ENCODE data around the gene SP7. TPM values are rescaled to one million over a fixed set of nuclear protein-coding genes. Genes with fewer than 3 reads are reported as not detected.

SP7 gene
- total RNA-seq, 1 donor from 2014 or later, result not detected

DNA sequence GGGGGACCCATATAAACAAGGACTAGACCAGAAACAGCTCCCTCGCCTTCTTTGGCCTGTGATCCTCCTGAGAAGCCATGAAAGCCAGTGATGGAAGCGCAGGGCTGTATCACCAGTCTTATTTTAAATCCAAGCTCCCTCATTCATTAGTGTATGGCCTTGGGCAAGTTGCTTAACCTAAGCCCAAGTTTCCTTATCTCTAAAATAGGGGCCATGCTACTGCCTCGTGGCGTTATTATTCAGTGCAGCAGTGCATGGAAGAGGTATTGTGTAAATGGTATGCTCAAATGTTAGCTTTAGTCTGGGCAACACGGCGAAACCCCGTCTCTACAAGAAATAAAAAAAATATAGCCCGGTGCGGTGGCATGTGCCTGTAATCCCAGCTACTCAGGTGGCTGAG is 58.2 kb downstream of the SP7 start:
- Histone ChIP-seq H3K4me1 (no peaks in the 10 kb centered on the region), H3K9me3 (replicated peaks) (no peaks in the 10 kb centered on the region), H3K36me3 (no peaks in the 10 kb centered on the region), H3K27me3 (ENCODE audit: low read depth) (no peaks in the 10 kb centered on the region), H3K4me3 (no peak overlapping the region), H3K27ac (replicated peaks) (no peak overlapping the region)
- intact Hi-C loops (cut with micrococcal nuclease), result no loop called here
- TF ChIP-seq, protein P1, sequence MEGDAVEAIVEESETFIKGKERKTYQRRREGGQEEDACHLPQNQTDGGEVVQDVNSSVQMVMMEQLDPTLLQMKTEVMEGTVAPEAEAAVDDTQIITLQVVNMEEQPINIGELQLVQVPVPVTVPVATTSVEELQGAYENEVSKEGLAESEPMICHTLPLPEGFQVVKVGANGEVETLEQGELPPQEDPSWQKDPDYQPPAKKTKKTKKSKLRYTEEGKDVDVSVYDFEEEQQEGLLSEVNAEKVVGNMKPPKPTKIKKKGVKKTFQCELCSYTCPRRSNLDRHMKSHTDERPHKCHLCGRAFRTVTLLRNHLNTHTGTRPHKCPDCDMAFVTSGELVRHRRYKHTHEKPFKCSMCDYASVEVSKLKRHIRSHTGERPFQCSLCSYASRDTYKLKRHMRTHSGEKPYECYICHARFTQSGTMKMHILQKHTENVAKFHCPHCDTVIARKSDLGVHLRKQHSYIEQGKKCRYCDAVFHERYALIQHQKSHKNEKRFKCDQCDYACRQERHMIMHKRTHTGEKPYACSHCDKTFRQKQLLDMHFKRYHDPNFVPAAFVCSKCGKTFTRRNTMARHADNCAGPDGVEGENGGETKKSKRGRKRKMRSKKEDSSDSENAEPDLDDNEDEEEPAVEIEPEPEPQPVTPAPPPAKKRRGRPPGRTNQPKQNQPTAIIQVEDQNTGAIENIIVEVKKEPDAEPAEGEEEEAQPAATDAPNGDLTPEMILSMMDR (IDR thresholded peaks at IDR 0.05; ENCODE audit: borderline replicate concordance), result no peak
- DNase-seq, result no peak

Other genes starting within 250 kb of the SP7 start
- 53.0 TPM for gene IGFBP6, start 238.7 kb downstream of the SP7 start, total RNA-seq
- not detected for gene SOAT2, start 232.9 kb downstream of the SP7 start, total RNA-seq
- gene ZNF740, start 155.6 kb downstream of the SP7 start, total RNA-seq, result 26.5 TPM
- gene CSAD, start 155.4 kb downstream of the SP7 start, total RNA-seq, result 12.2 TPM
- gene ITGB7, start 129.1 kb downstream of the SP7 start, total RNA-seq, result 1.1 TPM
- gene RARG, start 104.1 kb downstream of the SP7 start, total RNA-seq, result 14.9 TPM
- 0.36 TPM for gene ESPL1, start 68.1 kb downstream of the SP7 start, total RNA-seq
- gene PFDN5, start 40.8 kb downstream of the SP7 start, total RNA-seq, result 399 TPM
- 34.8 TPM for gene MYG1, start 36.7 kb downstream of the SP7 start, total RNA-seq
- gene AAAS, start 14.7 kb downstream of the SP7 start, total RNA-seq, result 45.1 TPM
- 27.4 TPM for gene SP1, start 43.8 kb upstream of the SP7 start, total RNA-seq
- gene AMHR2, start 87.5 kb upstream of the SP7 start, total RNA-seq, result 0.36 TPM
- gene PRR13, start 105.4 kb upstream of the SP7 start, total RNA-seq, result 53.1 TPM
- 530 TPM for gene PCBP2, start 115.7 kb upstream of the SP7 start, total RNA-seq
- gene MAP3K12, start 163.1 kb upstream of the SP7 start, total RNA-seq, result 4.8 TPM
- 12.9 TPM for gene TARBP2, start 164.9 kb upstream of the SP7 start, total RNA-seq
- gene NPFF, start 171.1 kb upstream of the SP7 start, total RNA-seq, result not detected

All from left ventricle myocardium inferior (tissue), 1 donor.